ENCODE results near the gene HOMER1.

HOMER1 gene

GRCh38 chr5:79513704-79514390 is at the start of gene HOMER1:
HOMER1 (minus strand) TSS chr5:79514134; CDS start chr5:79512774, 1,360 bp downstream.
- peak within 1 kb of the TSS; percentile 81 for H3K4me3 ChIP-seq (ENCODE audit: low read depth, low read length)
- TF ChIP-seq MAX (IDR thresholded peaks at IDR 0.05; ENCODE audit: low read depth, low read length) (peak; percentile 67), CTCF (IDR thresholded peaks at IDR 0.05; ENCODE audit: low read depth, low read length) (no peak), POLR2A (IDR thresholded peaks at IDR 0.05; ENCODE audit: extremely low read depth, insufficient read length) (peak; percentile 52)
- peak; percentile 88 for DNase-seq (ENCODE audit: low read depth)

- H3K4me3 ChIP-seq (ENCODE audit: low read depth, low read length) = no peak overlapping the region
- no peak for DNase-seq (ENCODE audit: low read depth)
- no peak for TF ChIP-seq MAX (IDR thresholded peaks at IDR 0.05; ENCODE audit: low read depth, low read length)
- TF ChIP-seq MYC (IDR thresholded peaks at IDR 0.05; ENCODE audit: low read depth, low read length) = no peak
Measured at GRCh38 chr5:79563247-79563590, 49.3 kb upstream of the HOMER1 start.

- no peak overlapping the region for H3K4me3 ChIP-seq (ENCODE audit: low read depth, low read length)
- TF ChIP-seq POLR2A (IDR thresholded peaks at IDR 0.05; ENCODE audit: extremely low read depth, insufficient read length) (no peak), MAX (IDR thresholded peaks at IDR 0.05; ENCODE audit: low read depth, low read length) (no peak), CTCF (IDR thresholded peaks at IDR 0.05; ENCODE audit: low read depth, low read length) (no peak), MYC (IDR thresholded peaks at IDR 0.05; ENCODE audit: low read depth, low read length) (no peak)
- no peak for DNase-seq (ENCODE audit: low read depth)
Measured at GRCh38 chr5:79562351-79563246, 48.7 kb upstream of the HOMER1 start.

- no peak overlapping the region for H3K4me3 ChIP-seq (ENCODE audit: low read depth, low read length)
- no peak for DNase-seq (ENCODE audit: low read depth)
- TF ChIP-seq MYC (IDR thresholded peaks at IDR 0.05; ENCODE audit: low read depth, low read length) (no peak), CTCF (IDR thresholded peaks at IDR 0.05; ENCODE audit: low read depth, low read length) (no peak), MAX (IDR thresholded peaks at IDR 0.05; ENCODE audit: low read depth, low read length) (no peak), POLR2A (IDR thresholded peaks at IDR 0.05; ENCODE audit: extremely low read depth, insufficient read length) (no peak)
Measured at GRCh38 chr5:79561525-79561893, 47.6 kb upstream of the HOMER1 start.

- peak; percentile 28 for DNase-seq (ENCODE audit: low read depth)
- H3K4me3 ChIP-seq (ENCODE audit: low read depth, low read length) = no peak overlapping the region
- no peak for TF ChIP-seq POLR2A (IDR thresholded peaks at IDR 0.05; ENCODE audit: extremely low read depth, insufficient read length)
- TF ChIP-seq MYC (IDR thresholded peaks at IDR 0.05; ENCODE audit: low read depth, low read length) = no peak
- TF ChIP-seq MAX (IDR thresholded peaks at IDR 0.05; ENCODE audit: low read depth, low read length) = no peak
- no peak for TF ChIP-seq CTCF (IDR thresholded peaks at IDR 0.05; ENCODE audit: low read depth, low read length)
Measured at GRCh38 chr5:79560771-79561524, 47.0 kb upstream of the HOMER1 start.
